Keratinocyte (primary cell): ENCODE results near the gene RPH3AL.

Source experiments
- EZH2 ChIP-seq: IDR thresholded peaks from one replicate; pipeline ENCODE4 v1.6.1; 2012; ENCODE audit warnings: inconsistent platforms, mild to moderate bottlenecking, low read length, moderate library complexity
- TF ChIP-seq, protein P1 (sequence below), 3 experiments: IDR thresholded peaks in 1 of 3; conservative IDR thresholded peaks in 1 of 3; optimal IDR thresholded peaks in 1 of 3; 2 replicates in 2 of 3; 3 replicates in 1 of 3; pipeline versions ENCODE3 to v1.5.1; 2011; ENCODE audit warnings: low read length in 3 of 3, mild to moderate bottlenecking in 3 of 3, moderate library complexity in 2 of 3, control low read depth in 1 of 3, inconsistent platforms in 1 of 3; ENCODE audit not compliant: insufficient read depth in 2 of 3; ENCODE audit errors: extremely low read depth in 1 of 3

DNA sequence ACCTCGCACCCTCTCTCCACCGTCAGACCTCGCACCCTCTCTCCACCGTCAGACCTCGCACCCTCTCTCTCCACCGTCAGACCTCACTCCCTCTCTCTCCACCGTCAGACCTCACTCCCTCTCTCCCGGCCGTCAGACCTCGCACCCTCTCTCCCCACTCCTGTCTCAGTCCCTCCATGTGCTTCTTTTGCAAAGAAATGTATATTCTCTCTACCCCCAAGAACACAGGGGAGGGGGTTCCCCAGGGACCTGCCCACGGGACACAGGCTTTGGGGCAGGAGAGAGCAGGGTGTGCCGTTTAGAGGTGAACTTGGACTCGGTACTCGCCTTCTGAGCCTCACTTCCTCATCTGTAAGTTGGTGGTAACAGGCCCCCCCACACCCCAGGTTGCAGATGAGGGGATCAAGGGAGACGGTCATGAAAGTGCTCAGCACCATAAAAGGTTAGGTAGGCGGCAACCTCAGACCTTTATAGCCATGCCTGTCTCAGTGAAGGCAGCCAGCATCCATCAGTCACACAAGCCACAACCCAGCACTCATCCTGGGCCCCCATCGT, 63.7 kb downstream of the RPH3AL start:
- TF ChIP-seq, protein P1, sequence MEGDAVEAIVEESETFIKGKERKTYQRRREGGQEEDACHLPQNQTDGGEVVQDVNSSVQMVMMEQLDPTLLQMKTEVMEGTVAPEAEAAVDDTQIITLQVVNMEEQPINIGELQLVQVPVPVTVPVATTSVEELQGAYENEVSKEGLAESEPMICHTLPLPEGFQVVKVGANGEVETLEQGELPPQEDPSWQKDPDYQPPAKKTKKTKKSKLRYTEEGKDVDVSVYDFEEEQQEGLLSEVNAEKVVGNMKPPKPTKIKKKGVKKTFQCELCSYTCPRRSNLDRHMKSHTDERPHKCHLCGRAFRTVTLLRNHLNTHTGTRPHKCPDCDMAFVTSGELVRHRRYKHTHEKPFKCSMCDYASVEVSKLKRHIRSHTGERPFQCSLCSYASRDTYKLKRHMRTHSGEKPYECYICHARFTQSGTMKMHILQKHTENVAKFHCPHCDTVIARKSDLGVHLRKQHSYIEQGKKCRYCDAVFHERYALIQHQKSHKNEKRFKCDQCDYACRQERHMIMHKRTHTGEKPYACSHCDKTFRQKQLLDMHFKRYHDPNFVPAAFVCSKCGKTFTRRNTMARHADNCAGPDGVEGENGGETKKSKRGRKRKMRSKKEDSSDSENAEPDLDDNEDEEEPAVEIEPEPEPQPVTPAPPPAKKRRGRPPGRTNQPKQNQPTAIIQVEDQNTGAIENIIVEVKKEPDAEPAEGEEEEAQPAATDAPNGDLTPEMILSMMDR (optimal IDR thresholded peaks at IDR 0.05 in 1 of 3, IDR thresholded peaks at IDR 0.05 in 1 of 3, conservative IDR thresholded peaks at IDR 0.05 in 1 of 3; ENCODE audit: extremely low read depth in 1 of 3, insufficient read depth in 2 of 3, low read length in 3 of 3), result no peak
- no peak for TF ChIP-seq EZH2
